Astrocyte of the spinal cord (primary cell): ENCODE results near the gene TFDP1.

Source experiments
- DNase-seq: peaks from one replicate; pipeline ENCODE4 v3.0.0; 2011; ENCODE audit warnings: low read depth, low spot score
- H3K4me3 ChIP-seq: 2 replicates; pipeline ENCODE4 v1.5.1; 2011; ENCODE audit warnings: low read depth, mild to moderate bottlenecking, low read length, moderate library complexity
- CTCF ChIP-seq: IDR thresholded peaks from 2 replicates; pipeline ENCODE4 v1.5.1; 2012; ENCODE audit warnings: low read depth, mild to moderate bottlenecking, low read length, inconsistent platforms
- in situ Hi-C: cut with HindIII; loops from 2 replicates; pipeline ENCODE4 v1.10.0; 2017; ENCODE audit warnings: low sequenced_read_pairs

The TFDP1 gene

GRCh38 chr13:113539176-113539575 is 45.4 kb upstream of the TFDP1 start:
- DNase-seq, result no peak
- in situ Hi-C loops, result no loop called here
- TF ChIP-seq CTCF, result no peak
- no peak overlapping the region for H3K4me3 ChIP-seq

- in situ Hi-C loops, result no loop called here
- no peak for DNase-seq
- H3K4me3 ChIP-seq, result no peak overlapping the region
- no peak for TF ChIP-seq CTCF
Observed at GRCh38 chr13:113539822-113540221, 44.7 kb upstream of the TFDP1 start.

GRCh38 chr13:113540523-113540922 is 44.0 kb upstream of the TFDP1 start:
- no peak for DNase-seq
- H3K4me3 ChIP-seq, result no peak overlapping the region
- in situ Hi-C loops, result no loop called here
- no peak for TF ChIP-seq CTCF

GRCh38 chr13:113542751-113543424 is 41.7 kb upstream of the TFDP1 start:
- in situ Hi-C loops, result no loop called here
- DNase-seq, result no peak
- no peak for TF ChIP-seq CTCF
- H3K4me3 ChIP-seq, result no peak overlapping the region

GRCh38 chr13:113544071-113544891 is 40.3 kb upstream of the TFDP1 start:
- DNase-seq, result no peak
- no peak overlapping the region for H3K4me3 ChIP-seq
- TF ChIP-seq CTCF, result no peak
- in situ Hi-C loops, result no loop called here

- H3K4me3 ChIP-seq, result no peak overlapping the region
- TF ChIP-seq CTCF, result no peak
- no peak for DNase-seq
- in situ Hi-C loops, result no loop called here
Observed at GRCh38 chr13:113544896-113545295, 39.7 kb upstream of the TFDP1 start.
